Psoas muscle (tissue), 8 donors: Measurements from ENCODE around the gene DDX51. TPM values are rescaled to one million over a fixed set of nuclear protein-coding genes. Genes with fewer than 3 reads are reported as not detected.
A peak's percentile ranks its signal among the peaks of the same experiment; 100 is the strongest.

Experiments used
- ATAC-seq, 4 donors: fragments of 200-7000 bp; cut with Tn5 transposase; one replicate each; pipeline ENCODE4 v1.9.1; 2020; ENCODE audit warnings: moderate library complexity in 3 of 4, mild to moderate bottlenecking in 2 of 4
- DNase-seq, 2 donors: peaks; one replicate each; pipeline ENCODE4 v3.0.0-alpha.2; 2020
- H3K27ac ChIP-seq: fragments of 200-600 bp; one replicate; pipeline ENCODE4 v1.8.0; 2022
- H3K27me3 ChIP-seq, 3 donors: fragments of 200-600 bp in 1 of 3; one replicate each; pipeline versions ENCODE4 v1.6.1 to v1.8.0; 2013 to 2022; ENCODE audit warnings: low read length in 2 of 3, mild to moderate bottlenecking in 2 of 3, moderate library complexity in 1 of 3; ENCODE audit not compliant: insufficient read depth in 3 of 3
- H3K36me3 ChIP-seq, 2 donors: fragments of 200-600 bp in 1 of 2; one replicate each; pipeline versions ENCODE4 v1.6.1 to v1.8.0; 2013 to 2022; ENCODE audit warnings: low read depth in 1 of 2, mild to moderate bottlenecking in 1 of 2, moderate library complexity in 1 of 2; ENCODE audit not compliant: insufficient read depth in 1 of 2
- H3K4me1 ChIP-seq: fragments of 200-600 bp; one replicate; pipeline ENCODE4 v1.8.0; 2022
- H3K4me3 ChIP-seq: fragments of 200-600 bp; one replicate; pipeline ENCODE4 v1.8.0; 2022; ENCODE audit warnings: mild to moderate bottlenecking
- H3K9me3 ChIP-seq: fragments of 200-600 bp; one replicate; pipeline ENCODE4 v1.8.0; 2022
- WGBS, 3 donors: extraction: QIAGEN DNeasy Blood & Tissue Kit; methylation state at CpG; one replicate each; pipeline versions ENCODE4 v1.1.6 to v1.1.7; 2013; 5-methylcytosine and 5-hydroxymethylcytosine counted together
- intact Hi-C, 2 donors: fragments of 100-400 bp; cut with DNase I; formaldehyde crosslinking; loops; one replicate each; pipeline versions ENCODE4 v1.11.0 to v1.14.2; 2022
- polyA plus RNA-seq, 3 donors: library from polyadenylated mRNA; stranded (reverse); fragments of 200-250 nt; gene quantifications; one replicate each; pipeline ENCODE4 v1.2.3, GENCODE V29; 2013
- total RNA-seq, 4 donors: library from RNA; stranded (reverse); fragmentation: NEBNext Ultra II Directional in 2 of 4; extraction: Animal tissue kit (Norgen Biotek cat#: 25700) in 2 of 4; gene quantifications; one replicate each; pipeline versions ENCODE4 v1.2.1 to v1.2.4, GENCODE V29; 2021 to 2023
- TF ChIP-seq, protein P1 (sequence below): fragments of 200-600 bp; IDR thresholded peaks from one replicate; pipeline ENCODE4 v1.8.0; 2022; ENCODE audit warnings: antibody characterized with exemption
- donor health status: healthy with polysubstance abuse.
- donor health status: DM: no; HTN: no; CAD: no; lungs with moderate emphysema.
- donor health status: Bipolar disorder and iron deficiency.
- donor health status: healthy.
- donor health status: DM: yes; HTN: yes; CAD: no.
- donor health status: DM: no; HTN: no; CAD: no.
- donor health status: DM: no; HTN: no; CAD: no.
- donor health status: DM: yes; HTN: yes; CAD: no.

Gene DDX51
- total and polyA plus RNA-seq, 7 donors: 7.3 to 17.1 (median 12.3) TPM

DNA sequence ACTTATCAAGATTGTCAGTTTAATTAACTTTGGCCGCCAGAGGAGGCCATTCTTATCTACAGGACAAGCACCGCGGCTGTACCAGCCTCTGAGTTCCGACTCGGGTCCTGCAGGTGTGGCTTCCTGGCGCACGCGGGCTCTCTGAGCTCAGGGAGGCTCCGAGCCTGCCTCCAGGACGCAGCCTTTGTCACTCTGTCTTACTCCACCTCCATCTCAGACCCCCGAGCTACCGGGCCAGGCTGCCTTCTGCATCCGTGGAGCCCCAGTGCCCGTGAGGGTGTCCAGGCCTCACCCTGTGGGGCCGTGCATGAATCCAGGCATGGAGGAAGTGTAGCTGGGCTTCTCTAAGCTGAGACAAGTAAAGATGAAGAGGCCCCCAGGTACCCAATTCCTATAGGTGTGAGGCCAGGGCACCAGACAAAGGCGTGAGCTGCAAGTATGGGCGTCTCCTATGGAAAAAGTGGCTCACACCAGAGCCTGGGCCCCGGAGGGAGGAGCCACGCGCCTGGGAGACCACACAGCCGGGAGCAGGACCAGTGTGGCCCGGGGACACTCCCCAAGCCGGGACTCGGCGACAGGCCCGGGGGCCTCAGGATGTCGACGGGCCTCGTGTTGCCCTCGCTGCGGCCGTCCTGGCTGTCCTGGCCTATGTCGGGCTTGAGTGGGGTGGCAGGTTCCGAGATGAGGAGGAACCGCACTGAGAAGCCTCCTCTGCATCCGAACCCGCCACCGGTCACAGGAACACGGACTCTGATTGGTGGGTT is 42.9 kb upstream of the DDX51 start:
- Histone ChIP-seq H3K4me1 (peaks cover 10% of the 10 kb centered on the region), H3K36me3 (no peaks in the 10 kb centered on the region), H3K9me3 (no peaks in the 10 kb centered on the region), H3K27me3 (peaks cover 0 to 11% (median 0%) of the 10 kb centered on the region in 3 donors), H3K4me3 (no peak overlapping the region), H3K27ac (no peak overlapping the region)
- DNase-seq (no peak), ATAC-seq (no peak)
- intact Hi-C loops: no loop called here
- TF ChIP-seq, protein P1, sequence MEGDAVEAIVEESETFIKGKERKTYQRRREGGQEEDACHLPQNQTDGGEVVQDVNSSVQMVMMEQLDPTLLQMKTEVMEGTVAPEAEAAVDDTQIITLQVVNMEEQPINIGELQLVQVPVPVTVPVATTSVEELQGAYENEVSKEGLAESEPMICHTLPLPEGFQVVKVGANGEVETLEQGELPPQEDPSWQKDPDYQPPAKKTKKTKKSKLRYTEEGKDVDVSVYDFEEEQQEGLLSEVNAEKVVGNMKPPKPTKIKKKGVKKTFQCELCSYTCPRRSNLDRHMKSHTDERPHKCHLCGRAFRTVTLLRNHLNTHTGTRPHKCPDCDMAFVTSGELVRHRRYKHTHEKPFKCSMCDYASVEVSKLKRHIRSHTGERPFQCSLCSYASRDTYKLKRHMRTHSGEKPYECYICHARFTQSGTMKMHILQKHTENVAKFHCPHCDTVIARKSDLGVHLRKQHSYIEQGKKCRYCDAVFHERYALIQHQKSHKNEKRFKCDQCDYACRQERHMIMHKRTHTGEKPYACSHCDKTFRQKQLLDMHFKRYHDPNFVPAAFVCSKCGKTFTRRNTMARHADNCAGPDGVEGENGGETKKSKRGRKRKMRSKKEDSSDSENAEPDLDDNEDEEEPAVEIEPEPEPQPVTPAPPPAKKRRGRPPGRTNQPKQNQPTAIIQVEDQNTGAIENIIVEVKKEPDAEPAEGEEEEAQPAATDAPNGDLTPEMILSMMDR: no peak
- 85 to 87% (median 86%) methylated on average over 39 of the region's 39 CpGs for WGBS, 3 donors

DNA sequence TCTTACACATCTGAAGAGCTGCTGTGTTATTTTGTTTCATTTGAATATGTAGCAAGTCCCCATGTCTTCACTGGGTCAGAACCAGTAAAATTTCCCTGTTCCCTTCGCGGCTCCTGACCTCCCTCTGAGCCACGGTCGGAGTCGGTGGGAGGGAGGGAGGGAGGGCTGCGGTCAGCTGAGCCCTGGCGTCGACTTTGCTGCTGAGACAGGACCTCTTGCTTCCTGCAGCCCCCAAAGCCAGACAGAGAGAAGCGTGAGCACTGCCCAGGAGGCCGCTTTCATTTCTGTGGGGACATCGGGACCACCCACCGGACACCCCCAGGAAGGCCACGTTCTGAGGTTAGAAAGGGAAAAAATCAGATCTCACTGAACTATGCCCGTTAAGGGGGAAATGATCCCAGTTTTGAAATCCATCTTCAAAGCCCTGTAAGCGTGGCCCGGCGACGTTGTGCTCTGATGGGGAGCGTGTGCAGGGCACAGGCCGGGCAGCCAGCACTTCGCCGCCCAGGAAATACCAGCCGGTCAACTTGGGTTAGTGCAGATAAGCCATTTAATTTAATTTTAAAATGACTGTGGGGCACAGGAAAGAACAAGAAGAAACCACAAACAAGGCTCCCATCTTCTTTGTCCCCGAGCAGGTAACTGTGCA is 42.2 kb upstream of the DDX51 start:
- Histone ChIP-seq H3K27ac (no peak overlapping the region), H3K4me1 (peaks cover 10% of the 10 kb centered on the region), H3K36me3 (no peaks in the 10 kb centered on the region), H3K9me3 (no peaks in the 10 kb centered on the region), H3K4me3 (peak overlapping the region; percentile 18), H3K27me3 (peaks cover 0 to 11% (median 0%) of the 10 kb centered on the region in 3 donors)
- 44 to 50% (median 44%) methylated on average over 24 of the region's 24 CpGs for WGBS, 3 donors
- TF ChIP-seq, protein P1: no peak
- intact Hi-C loops: no loop called here
- DNase-seq (no peak), ATAC-seq (no peak)

DNA sequence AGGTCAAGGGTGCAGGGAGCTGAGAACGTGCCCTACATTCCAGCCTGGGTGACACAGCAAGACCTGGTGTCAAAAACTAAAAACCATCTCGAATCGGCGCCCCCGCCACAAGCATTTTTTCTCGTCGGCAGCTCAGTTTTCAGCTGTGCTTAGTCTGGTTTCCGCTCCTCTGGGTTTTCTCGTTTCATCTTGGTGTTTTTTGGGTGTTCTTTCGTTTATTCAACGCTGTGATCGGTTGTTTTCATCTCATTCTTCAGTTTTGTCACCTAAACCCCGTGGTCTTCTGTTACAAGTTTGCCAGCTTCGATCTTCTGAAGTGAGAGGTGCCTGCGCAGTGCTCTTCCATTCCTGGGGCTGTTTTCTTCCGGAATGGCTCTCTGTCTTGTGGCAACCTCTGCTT is 41.6 kb upstream of the DDX51 start:
- H3K9me3 ChIP-seq: no peaks in the 10 kb centered on the region
- H3K4me1 ChIP-seq: peaks cover 5% of the 10 kb centered on the region
- TF ChIP-seq, protein P1: no peak
- no peak overlapping the region for H3K4me3 ChIP-seq
- DNase-seq: no peak
- no peak overlapping the region for H3K27ac ChIP-seq
- ATAC-seq: no peak
- H3K36me3 ChIP-seq: no peaks in the 10 kb centered on the region
- WGBS, 3 donors: 41 to 46% (median 42%) methylated on average over 16 of the region's 16 CpGs
- intact Hi-C loops: no loop called here
- H3K27me3 ChIP-seq: peaks cover 0 to 11% (median 0%) of the 10 kb centered on the region in 3 donors

DNA sequence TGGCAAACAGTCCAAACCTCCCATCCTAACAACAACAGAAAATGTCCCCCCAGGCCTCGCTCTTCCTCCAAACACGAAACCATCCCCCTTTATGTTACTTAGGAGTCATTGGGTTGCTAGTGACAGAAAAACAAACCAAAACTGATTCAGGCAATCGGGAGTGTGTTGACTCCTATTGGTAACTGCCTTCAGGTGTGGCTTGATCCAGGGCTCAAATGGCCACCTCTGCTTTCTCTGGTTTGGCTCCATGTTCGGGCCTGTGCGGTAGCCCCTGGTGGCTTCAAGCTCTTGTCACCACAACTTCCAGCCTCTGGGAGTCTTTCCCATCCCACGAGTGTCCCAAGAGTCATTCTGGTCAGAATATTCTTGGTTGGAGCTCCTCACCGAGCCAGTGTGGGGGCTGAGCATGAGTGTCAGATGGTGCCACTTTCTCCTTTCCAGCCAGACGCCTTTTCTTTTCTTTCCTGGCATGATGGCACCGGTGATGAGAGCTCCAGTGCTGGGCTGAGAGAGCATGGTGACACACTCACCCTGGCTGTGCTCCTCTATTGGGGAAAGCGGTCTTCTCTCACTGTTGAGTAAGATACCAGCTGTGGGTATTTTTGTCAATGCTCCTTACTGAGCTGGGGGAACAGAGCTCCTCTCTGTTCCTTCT is 38.7 kb upstream of the DDX51 start:
- intact Hi-C loops: no loop called here
- Histone ChIP-seq H3K27me3 (peaks cover 0 to 11% (median 0%) of the 10 kb centered on the region in 3 donors), H3K4me3 (no peak overlapping the region), H3K36me3 (no peaks in the 10 kb centered on the region), H3K9me3 (no peaks in the 10 kb centered on the region), H3K4me1 (no peaks in the 10 kb centered on the region), H3K27ac (no peak overlapping the region)
- WGBS, 3 donors: 65 to 70% (median 67%) methylated on average over 10 of the region's 10 CpGs
- no peak for ATAC-seq
- TF ChIP-seq, protein P1: no peak
- no peak for DNase-seq
